GM23338 (cell line): ENCODE data around the gene ALDH1A2. TPM values are rescaled to one million over a fixed set of nuclear protein-coding genes. Genes with fewer than 3 reads are reported as not detected.

Experiments
- ATAC-seq: fragments of 200-7000 bp; cut with Tn5 transposase; 3 replicates; pipeline ENCODE4 v1.9.1; 2020
- DNase-seq: peaks from one replicate; pipeline ENCODE4 v3.0.0-alpha.2; 2015; ENCODE audit warnings: low spot score
- H2AFZ ChIP-seq: fragments of 200-600 bp; sonication (generic); 2 replicates; pipeline ENCODE4 v1.8.0; 2016; ENCODE audit warnings: antibody characterized with exemption, mild to moderate bottlenecking, moderate library complexity
- H3F3A ChIP-seq: fragments of 200-600 bp; sonication (generic); replicated peaks from 2 replicates; pipeline ENCODE4 v1.8.0; 2017; ENCODE audit warnings: antibody characterized with exemption, mixed run types, low read depth
- H3K27ac ChIP-seq: fragments of 200-600 bp; sonication (generic); 2 replicates; pipeline ENCODE4 v1.6.1; 2016; ENCODE audit warnings: low read depth
- H3K27me3 ChIP-seq: fragments of 200-600 bp; sonication (generic); 2 replicates; pipeline ENCODE4 v1.8.0; 2016; ENCODE audit warnings: mild to moderate bottlenecking, mixed run types, moderate library complexity; ENCODE audit not compliant: insufficient read depth
- H3K36me3 ChIP-seq: fragments of 200-600 bp; sonication (generic); 2 replicates; pipeline ENCODE4 v1.8.0; 2016; ENCODE audit warnings: mild to moderate bottlenecking; ENCODE audit not compliant: insufficient read depth
- H3K4me1 ChIP-seq: fragments of 200-600 bp; sonication (generic); 2 replicates; pipeline ENCODE4 v1.8.0; 2016; ENCODE audit warnings: mild to moderate bottlenecking, moderate library complexity; ENCODE audit not compliant: insufficient read depth
- H3K4me2 ChIP-seq: fragments of 200-600 bp; sonication (generic); 2 replicates; pipeline ENCODE4 v1.7.1; 2017; ENCODE audit warnings: mixed run types
- H3K4me3 ChIP-seq: fragments of 200-600 bp; sonication (generic); 2 replicates; pipeline ENCODE4 v1.6.1; 2016; ENCODE audit warnings: mixed run types
- H3K79me2 ChIP-seq: fragments of 200-600 bp; sonication (generic); replicated peaks from 2 replicates; pipeline ENCODE4 v1.8.0; 2017; ENCODE audit warnings: mild to moderate bottlenecking; ENCODE audit not compliant: insufficient read depth
- H3K9me2 ChIP-seq: fragments of 200-600 bp; sonication (generic); 2 replicates; pipeline ENCODE4 v1.8.0; 2017; ENCODE audit not compliant: insufficient read depth
- H4K20me1 ChIP-seq: fragments of 200-600 bp; sonication (generic); replicated peaks from 2 replicates; pipeline ENCODE4 v1.8.0; 2017; ENCODE audit warnings: mild to moderate bottlenecking; ENCODE audit not compliant: insufficient read depth
- H3K27ac Mint-ChIP-seq: 2 replicates; pipeline ENCODE4 v1.8.0; 2020; ENCODE audit warnings: inconsistent platforms, mild to moderate bottlenecking, moderate library complexity, mixed read lengths
- H3K27me3 Mint-ChIP-seq: 3 replicates; pipeline ENCODE4 v1.8.0; 2022; ENCODE audit warnings: low read depth, mild to moderate bottlenecking, moderate library complexity, mixed read lengths, inconsistent platforms; ENCODE audit not compliant: insufficient read depth, poor library complexity
- H3K36me3 Mint-ChIP-seq: 3 replicates; pipeline ENCODE4 v1.8.0; 2021; ENCODE audit warnings: low read depth, mild to moderate bottlenecking, inconsistent platforms, moderate library complexity, mixed read lengths
- H3K4me1 Mint-ChIP-seq: 3 replicates; pipeline ENCODE4 v1.8.0; 2020; ENCODE audit warnings: mild to moderate bottlenecking, inconsistent platforms, mixed read lengths
- H3K4me3 Mint-ChIP-seq: 3 replicates; pipeline ENCODE4 v1.8.0; 2021; ENCODE audit warnings: moderate library complexity, mild to moderate bottlenecking, inconsistent platforms, mixed read lengths
- H3K9me3 Mint-ChIP-seq: 3 replicates; pipeline ENCODE4 v1.8.0; 2020; ENCODE audit warnings: moderate library complexity, mild to moderate bottlenecking, inconsistent platforms, mixed read lengths
- CREB1 ChIP-seq: fragments of 250-450 bp; sonication (Bioruptor Pico); IDR thresholded peaks from 2 replicates; pipeline ENCODE4 v1.5.0; 2020; ENCODE audit warnings: low read depth, mild to moderate bottlenecking, moderate library complexity
- CTCF ChIP-seq, 2 experiments: fragments of 200-600 bp in 1 of 2; sonication (generic) in 1 of 2; conservative IDR thresholded peaks; 2 replicates each; pipeline versions ENCODE4 v1.5.1 to v1.6.1; 2016 to 2017; ENCODE audit warnings: antibody characterized with exemption in 2 of 2, low read depth in 2 of 2, mild to moderate bottlenecking in 2 of 2, moderate library complexity in 1 of 2
- EZH2phosphoT487 ChIP-seq: fragments of 200-600 bp; sonication (generic); IDR thresholded peaks from one replicate; pipeline ENCODE4 v1.8.1; 2018; ENCODE audit warnings: antibody characterized with exemption; ENCODE audit not compliant: unreplicated experiment
- NANOG ChIP-seq: IDR thresholded peaks from 2 replicates; pipeline ENCODE4 v1.6.1; 2016; ENCODE audit warnings: antibody characterized with exemption, borderline replicate concordance
- POLR2AphosphoS5 ChIP-seq: IDR thresholded peaks from 2 replicates; pipeline ENCODE4 v1.6.1; 2016; ENCODE audit warnings: antibody characterized with exemption, low read depth
- REST ChIP-seq: IDR thresholded peaks from one replicate; pipeline ENCODE4 v1.6.1; 2018; ENCODE audit warnings: antibody characterized with exemption; ENCODE audit not compliant: unreplicated experiment
- ZNF331 ChIP-seq: fragments of 250-450 bp; sonication (Bioruptor Pico); IDR thresholded peaks from 2 replicates; pipeline ENCODE4 v1.5.0; 2020; ENCODE audit warnings: low read depth, mild to moderate bottlenecking, moderate library complexity
- polyA plus RNA-seq: library from polyadenylated mRNA; unstranded; fragments of >200 nt; fragmentation: Nextera tagmentation; extraction: Ambion mirVana; gene quantifications from 2 replicates; pipeline ENCODE4 v1.2.1, GENCODE V29; 2016
- total RNA-seq: library from RNA; depleted of rRNA; stranded (reverse); fragments of >200 nt; shearing (Covaris generic); gene quantifications from 2 replicates; pipeline ENCODE4 v1.2.3, GENCODE V29; 2014; rRNA removed

The ALDH1A2 gene
- total and polyA plus RNA-seq, 2 experiments from 2014 or later: 0.80 TPM; not detected in 1

- peaks cover 11% of the 10 kb centered on the region for H3K9me2 ChIP-seq
- H3K27ac ChIP-seq: no peak overlapping the region
- Mint-ChIP-seq H3K27ac (no peak overlapping the region), H3K9me3 (no peaks in the 10 kb centered on the region), H3K36me3 (no peaks in the 10 kb centered on the region), H3K27me3 (peaks cover 2% of the 10 kb centered on the region), H3K4me3 (no peak overlapping the region), H3K4me1 (no peaks in the 10 kb centered on the region)
- H3K4me2 ChIP-seq: no peak overlapping the region
- no peak overlapping the region for H2AFZ ChIP-seq
- H3K27me3 ChIP-seq: no peaks in the 10 kb centered on the region
- no peak overlapping the region for H3K4me3 ChIP-seq
- H3K79me2 ChIP-seq: no peaks in the 10 kb centered on the region
- DNase-seq (no peak), ATAC-seq (no peak)
- no peaks in the 10 kb centered on the region for H3K4me1 ChIP-seq
- TF ChIP-seq POLR2AphosphoS5 (no peak), CREB1 (CRISPR knock-in tag) (no peak), ZNF331 (no peak), REST (no peak), CTCF (conservative IDR thresholded peaks at IDR 0.05; ENCODE audit: low read depth in 2 of 2) (no peak), NANOG (no peak), EZH2phosphoT487 (no peak)
- H3F3A ChIP-seq: no peaks in the 10 kb centered on the region
- H4K20me1 ChIP-seq: no peaks in the 10 kb centered on the region
- no peaks in the 10 kb centered on the region for H3K36me3 ChIP-seq
Measured at GRCh38 chr15:57903626-57904025, 161.9 kb downstream of the ALDH1A2 start.

Other genes starting within 250 kb of the ALDH1A2 start
- gene AQP9, start 72.7 kb upstream of the ALDH1A2 start, total RNA-seq: not detected in 2 replicates
- gene AQP9, start 72.7 kb upstream of the ALDH1A2 start, polyA plus RNA-seq: not detected in 2 replicates